Panc1 (cell line): ENCODE measurements around the gene GPA33. TPM values are rescaled to one million over a fixed set of nuclear protein-coding genes. Genes with fewer than 3 reads are reported as not detected.

Experiments used
- ATAC-seq: fragments of 200-7000 bp; cut with Tn5 transposase; 2 replicates; pipeline ENCODE4 v1.9.1; 2020; ENCODE audit warnings: mild to moderate bottlenecking, moderate library complexity
- BruUV-seq: library from RNA; stranded (reverse); fragments of 400-500 nt; replicated peaks from 2 replicates; lab custom pipeline; 2021; lab: Mats Ljungman, UMichigan
- CTCF ChIA-PET: fragments of 300-600 bp; sonication (Branson Sonifier 250); formaldehyde crosslinking; loops from one replicate; lab custom pipeline; 2022; ENCODE audit warnings: antibody characterized with exemption; lab: Charles Lee
- POLR2A ChIA-PET: fragments of 300-600 bp; sonication (Branson Sonifier 250); formaldehyde crosslinking; loops from one replicate; lab custom pipeline; 2022; ENCODE audit warnings: antibody characterized with exemption; lab: Charles Lee
- DNase-seq: peaks from one replicate; pipeline ENCODE4 v3.0.0-alpha.2; 2010; ENCODE audit warnings: low read depth, low spot score
- H3K27ac ChIP-seq: 2 replicates; pipeline ENCODE4 v1.5.1; 2011; ENCODE audit warnings: mild to moderate bottlenecking, low read length, inconsistent platforms
- H3K27me3 ChIP-seq: fragments of 200-500 bp; sonication (Bioruptor generic); 2 replicates; pipeline ENCODE4 v1.6.0; 2014; ENCODE audit warnings: low read length, inconsistent platforms; ENCODE audit not compliant: control insufficient read depth, insufficient read depth
- H3K36me3 ChIP-seq: fragments of 200-500 bp; sonication (Bioruptor generic); 2 replicates; pipeline ENCODE4 v1.5.1; 2014; ENCODE audit warnings: inconsistent platforms, mild to moderate bottlenecking, low read length, moderate library complexity; ENCODE audit not compliant: control insufficient read depth, insufficient read depth
- H3K4me1 ChIP-seq: 2 replicates; pipeline ENCODE4 v1.5.1; 2011; ENCODE audit warnings: inconsistent platforms, mild to moderate bottlenecking, low read length, moderate library complexity; ENCODE audit not compliant: control insufficient read depth, insufficient read depth
- H3K4me3 ChIP-seq, 2 experiments: 2 replicates each; pipeline ENCODE4 v1.5.1; 2011 to 2012; ENCODE audit warnings: low read depth in 2 of 2, low read length in 2 of 2, mild to moderate bottlenecking in 2 of 2, inconsistent platforms in 1 of 2, moderate library complexity in 1 of 2
- H3K9me3 ChIP-seq: fragments of 200-500 bp; sonication (Bioruptor generic); 2 replicates; pipeline ENCODE4 v1.5.1; 2014; ENCODE audit warnings: low read depth, mild to moderate bottlenecking, inconsistent platforms, low read length, moderate library complexity; ENCODE audit not compliant: control insufficient read depth, insufficient read depth
- POLR2AphosphoS5 ChIP-seq: IDR thresholded peaks from 2 replicates; pipeline ENCODE4 v1.6.1; 2012; ENCODE audit warnings: mild to moderate bottlenecking, low read depth, low read length, moderate library complexity
- SIN3A ChIP-seq: IDR thresholded peaks from 2 replicates; pipeline ENCODE4 v1.6.1; 2012; ENCODE audit warnings: low read depth, mild to moderate bottlenecking, low read length, moderate library complexity, borderline replicate concordance; ENCODE audit not compliant: insufficient read depth
- TCF7L2 ChIP-seq: IDR thresholded peaks from 2 replicates; pipeline ENCODE4 v1.6.1; 2011; ENCODE audit warnings: mild to moderate bottlenecking, low read depth, low read length, inconsistent platforms
- in situ Hi-C: cut with HindIII; loops from 2 replicates; pipeline ENCODE4 v1.10.0; 2016; ENCODE audit warnings: low sequenced_read_pairs, low pct_unique_long_range_greater_than_20kb
- intact Hi-C: fragments of 100-400 bp; cut with micrococcal nuclease; formaldehyde crosslinking; loops from one replicate; pipeline ENCODE4 v1.10.0; 2022; ENCODE audit not compliant: unreplicated experiment
- total RNA-seq: library from RNA; stranded (reverse); gene quantifications from one replicate; pipeline ENCODE4 v1.2.1, GENCODE V29; 2021; ENCODE audit not compliant: unreplicated experiment
- TF ChIP-seq, protein P1 (sequence below), 2 experiments: IDR thresholded peaks; 2 replicates each; pipeline ENCODE4 v1.6.1; 2011 to 2012; ENCODE audit warnings: low read depth in 2 of 2, control low read depth in 1 of 2, low read length in 1 of 2, mild to moderate bottlenecking in 1 of 2, moderate library complexity in 1 of 2; ENCODE audit not compliant: insufficient read depth in 1 of 2
- TF ChIP-seq, protein P2 (sequence below): fragments of 450-650 bp; IDR thresholded peaks from 2 replicates; pipeline ENCODE4 v1.5.1; 2017; ENCODE audit warnings: mild to moderate bottlenecking

The GPA33 gene
- total RNA-seq, 1 experiment from 2014 or later = 0.18 TPM

- no TSS peak for BruUV-seq
- TF ChIP-seq, protein P1, sequence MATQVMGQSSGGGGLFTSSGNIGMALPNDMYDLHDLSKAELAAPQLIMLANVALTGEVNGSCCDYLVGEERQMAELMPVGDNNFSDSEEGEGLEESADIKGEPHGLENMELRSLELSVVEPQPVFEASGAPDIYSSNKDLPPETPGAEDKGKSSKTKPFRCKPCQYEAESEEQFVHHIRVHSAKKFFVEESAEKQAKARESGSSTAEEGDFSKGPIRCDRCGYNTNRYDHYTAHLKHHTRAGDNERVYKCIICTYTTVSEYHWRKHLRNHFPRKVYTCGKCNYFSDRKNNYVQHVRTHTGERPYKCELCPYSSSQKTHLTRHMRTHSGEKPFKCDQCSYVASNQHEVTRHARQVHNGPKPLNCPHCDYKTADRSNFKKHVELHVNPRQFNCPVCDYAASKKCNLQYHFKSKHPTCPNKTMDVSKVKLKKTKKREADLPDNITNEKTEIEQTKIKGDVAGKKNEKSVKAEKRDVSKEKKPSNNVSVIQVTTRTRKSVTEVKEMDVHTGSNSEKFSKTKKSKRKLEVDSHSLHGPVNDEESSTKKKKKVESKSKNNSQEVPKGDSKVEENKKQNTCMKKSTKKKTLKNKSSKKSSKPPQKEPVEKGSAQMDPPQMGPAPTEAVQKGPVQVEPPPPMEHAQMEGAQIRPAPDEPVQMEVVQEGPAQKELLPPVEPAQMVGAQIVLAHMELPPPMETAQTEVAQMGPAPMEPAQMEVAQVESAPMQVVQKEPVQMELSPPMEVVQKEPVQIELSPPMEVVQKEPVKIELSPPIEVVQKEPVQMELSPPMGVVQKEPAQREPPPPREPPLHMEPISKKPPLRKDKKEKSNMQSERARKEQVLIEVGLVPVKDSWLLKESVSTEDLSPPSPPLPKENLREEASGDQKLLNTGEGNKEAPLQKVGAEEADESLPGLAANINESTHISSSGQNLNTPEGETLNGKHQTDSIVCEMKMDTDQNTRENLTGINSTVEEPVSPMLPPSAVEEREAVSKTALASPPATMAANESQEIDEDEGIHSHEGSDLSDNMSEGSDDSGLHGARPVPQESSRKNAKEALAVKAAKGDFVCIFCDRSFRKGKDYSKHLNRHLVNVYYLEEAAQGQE (IDR thresholded peaks at IDR 0.05; ENCODE audit: insufficient read depth in 1 of 2, low read depth in 2 of 2, low read length in 1 of 2) = no peak
- TF ChIP-seq SIN3A (no peak), TCF7L2 (no peak), POLR2AphosphoS5 (no peak)
- TF ChIP-seq, protein P2, sequence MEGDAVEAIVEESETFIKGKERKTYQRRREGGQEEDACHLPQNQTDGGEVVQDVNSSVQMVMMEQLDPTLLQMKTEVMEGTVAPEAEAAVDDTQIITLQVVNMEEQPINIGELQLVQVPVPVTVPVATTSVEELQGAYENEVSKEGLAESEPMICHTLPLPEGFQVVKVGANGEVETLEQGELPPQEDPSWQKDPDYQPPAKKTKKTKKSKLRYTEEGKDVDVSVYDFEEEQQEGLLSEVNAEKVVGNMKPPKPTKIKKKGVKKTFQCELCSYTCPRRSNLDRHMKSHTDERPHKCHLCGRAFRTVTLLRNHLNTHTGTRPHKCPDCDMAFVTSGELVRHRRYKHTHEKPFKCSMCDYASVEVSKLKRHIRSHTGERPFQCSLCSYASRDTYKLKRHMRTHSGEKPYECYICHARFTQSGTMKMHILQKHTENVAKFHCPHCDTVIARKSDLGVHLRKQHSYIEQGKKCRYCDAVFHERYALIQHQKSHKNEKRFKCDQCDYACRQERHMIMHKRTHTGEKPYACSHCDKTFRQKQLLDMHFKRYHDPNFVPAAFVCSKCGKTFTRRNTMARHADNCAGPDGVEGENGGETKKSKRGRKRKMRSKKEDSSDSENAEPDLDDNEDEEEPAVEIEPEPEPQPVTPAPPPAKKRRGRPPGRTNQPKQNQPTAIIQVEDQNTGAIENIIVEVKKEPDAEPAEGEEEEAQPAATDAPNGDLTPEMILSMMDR = no peak
These were observed 10.6 kb upstream of the GPA33 start for GRCh38 chr1:167100730-167101129.

DNA sequence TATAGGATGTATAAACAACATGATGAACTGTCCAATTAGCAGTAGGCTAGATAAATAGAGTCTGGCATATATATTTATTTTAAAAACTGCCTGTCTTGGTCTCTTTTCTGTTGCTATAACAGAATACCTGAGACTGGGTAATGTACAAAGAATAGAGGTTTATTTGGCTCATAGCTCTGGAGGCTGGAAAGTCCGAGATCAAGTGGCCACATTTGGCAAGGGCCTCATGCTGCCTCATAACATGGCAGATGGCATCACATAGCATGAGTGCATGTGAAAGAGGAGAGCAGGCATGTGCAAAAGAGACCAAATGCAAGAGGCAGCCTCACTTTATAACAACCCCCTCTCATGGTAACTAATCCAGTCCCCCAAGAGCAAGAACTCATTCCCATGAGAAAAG lies 9.7 kb upstream of the GPA33 start:
- in situ Hi-C loops = no loop called here

More at GRCh38 chr1:167100730-167101129, 10.6 kb upstream of the GPA33 start:
- H3K4me1 ChIP-seq = peaks cover 5% of the 10 kb centered on the region
- H3K27ac ChIP-seq = no peak overlapping the region
- no peaks in the 10 kb centered on the region for H3K36me3 ChIP-seq
- CTCF ChIA-PET = interaction anchor here (0.7 kb wide), 1 partner anchor 308 kb away, joined by 4 read pairs; no protein-coding TSS in a partner anchor
- no peaks in the 10 kb centered on the region for H3K9me3 ChIP-seq
- peaks cover 2% of the 10 kb centered on the region; the same call in 1 of the 2 replicates for H3K27me3 ChIP-seq
- DNase-seq = no peak
- H3K4me3 ChIP-seq = no peak overlapping the region
- POLR2A ChIA-PET = no interaction called here
- in situ Hi-C loops (no loop called here), intact Hi-C loops (no loop called here)
- no peak for ATAC-seq

More for the DNA sequence above, 9.7 kb upstream of the GPA33 start:
- DNase-seq = no peak
- H3K4me3 ChIP-seq = no peak overlapping the region
- ChIA-PET CTCF (no interaction called here), POLR2A (no interaction called here)
- H3K27me3 ChIP-seq = peaks cover 2% of the 10 kb centered on the region; the same call in 1 of the 2 replicates
- no peaks in the 10 kb centered on the region for H3K9me3 ChIP-seq
- intact Hi-C loops = no loop called here
- no peak overlapping the region for H3K27ac ChIP-seq
- TF ChIP-seq, protein P1 (IDR thresholded peaks at IDR 0.05; ENCODE audit: insufficient read depth in 1 of 2, low read depth in 2 of 2, low read length in 1 of 2) = no peak
- TF ChIP-seq POLR2AphosphoS5 (no peak), TCF7L2 (no peak), SIN3A (no peak)
- TF ChIP-seq, protein P2 = no peak
- no peaks in the 10 kb centered on the region for H3K4me1 ChIP-seq
- no peaks in the 10 kb centered on the region for H3K36me3 ChIP-seq
- no peak for ATAC-seq
- BruUV-seq = no TSS peak
